MM.1S (cell line): ENCODE results near the gene CIBAR2.

Experiments
- EZH2 ChIP-seq: fragments of 300-600 bp; sonication (generic); optimal IDR thresholded peaks from 2 replicates; pipeline ENCODE3; 2017; ENCODE audit warnings: low read depth, mild to moderate bottlenecking, antibody characterized with exemption, low read length, mixed read lengths
- EZH2phosphoT487 ChIP-seq: fragments of 300-600 bp; sonication (generic); IDR thresholded peaks from 2 replicates; pipeline ENCODE4 v1.6.1; 2018; ENCODE audit warnings: antibody characterized with exemption, low read length
- TF ChIP-seq, protein P1 (sequence below): fragments of 300-600 bp; sonication (generic); IDR thresholded peaks from 2 replicates; pipeline ENCODE4 v1.5.1; 2016; ENCODE audit warnings: antibody characterized with exemption, low read length, mixed read lengths

DNA sequence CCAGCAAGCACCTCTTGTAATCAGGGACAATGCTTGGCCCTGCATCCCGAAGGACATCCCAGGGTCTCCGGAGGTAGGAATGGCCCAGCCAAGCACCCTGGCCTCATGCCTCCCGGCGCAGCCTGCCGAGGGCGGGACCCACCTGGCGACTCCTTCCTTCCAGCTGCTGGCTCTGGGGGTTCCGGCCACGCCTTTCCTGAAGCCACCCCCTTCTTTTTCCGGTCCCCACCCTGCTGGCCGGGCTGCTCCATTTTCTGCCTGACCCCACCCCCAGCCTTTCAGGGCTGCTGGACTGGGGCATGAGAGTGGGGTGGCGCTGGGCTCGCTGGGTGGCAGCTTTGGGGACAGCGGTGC is 22.5 kb upstream of the CIBAR2 start:
- TF ChIP-seq, protein P1, sequence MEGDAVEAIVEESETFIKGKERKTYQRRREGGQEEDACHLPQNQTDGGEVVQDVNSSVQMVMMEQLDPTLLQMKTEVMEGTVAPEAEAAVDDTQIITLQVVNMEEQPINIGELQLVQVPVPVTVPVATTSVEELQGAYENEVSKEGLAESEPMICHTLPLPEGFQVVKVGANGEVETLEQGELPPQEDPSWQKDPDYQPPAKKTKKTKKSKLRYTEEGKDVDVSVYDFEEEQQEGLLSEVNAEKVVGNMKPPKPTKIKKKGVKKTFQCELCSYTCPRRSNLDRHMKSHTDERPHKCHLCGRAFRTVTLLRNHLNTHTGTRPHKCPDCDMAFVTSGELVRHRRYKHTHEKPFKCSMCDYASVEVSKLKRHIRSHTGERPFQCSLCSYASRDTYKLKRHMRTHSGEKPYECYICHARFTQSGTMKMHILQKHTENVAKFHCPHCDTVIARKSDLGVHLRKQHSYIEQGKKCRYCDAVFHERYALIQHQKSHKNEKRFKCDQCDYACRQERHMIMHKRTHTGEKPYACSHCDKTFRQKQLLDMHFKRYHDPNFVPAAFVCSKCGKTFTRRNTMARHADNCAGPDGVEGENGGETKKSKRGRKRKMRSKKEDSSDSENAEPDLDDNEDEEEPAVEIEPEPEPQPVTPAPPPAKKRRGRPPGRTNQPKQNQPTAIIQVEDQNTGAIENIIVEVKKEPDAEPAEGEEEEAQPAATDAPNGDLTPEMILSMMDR: no peak
- TF ChIP-seq EZH2: no peak
- TF ChIP-seq EZH2phosphoT487: no peak
